ENCODE data around the gene CARNS1. TPM values are rescaled to one million over a fixed set of nuclear protein-coding genes. Genes with fewer than 3 reads are reported as not detected.

CARNS1 gene
- polyA plus RNA-seq, 1 donor (not counting 4 experiments of a cell fraction or from before 2014, with no cell fraction given) = not detected

DNA sequence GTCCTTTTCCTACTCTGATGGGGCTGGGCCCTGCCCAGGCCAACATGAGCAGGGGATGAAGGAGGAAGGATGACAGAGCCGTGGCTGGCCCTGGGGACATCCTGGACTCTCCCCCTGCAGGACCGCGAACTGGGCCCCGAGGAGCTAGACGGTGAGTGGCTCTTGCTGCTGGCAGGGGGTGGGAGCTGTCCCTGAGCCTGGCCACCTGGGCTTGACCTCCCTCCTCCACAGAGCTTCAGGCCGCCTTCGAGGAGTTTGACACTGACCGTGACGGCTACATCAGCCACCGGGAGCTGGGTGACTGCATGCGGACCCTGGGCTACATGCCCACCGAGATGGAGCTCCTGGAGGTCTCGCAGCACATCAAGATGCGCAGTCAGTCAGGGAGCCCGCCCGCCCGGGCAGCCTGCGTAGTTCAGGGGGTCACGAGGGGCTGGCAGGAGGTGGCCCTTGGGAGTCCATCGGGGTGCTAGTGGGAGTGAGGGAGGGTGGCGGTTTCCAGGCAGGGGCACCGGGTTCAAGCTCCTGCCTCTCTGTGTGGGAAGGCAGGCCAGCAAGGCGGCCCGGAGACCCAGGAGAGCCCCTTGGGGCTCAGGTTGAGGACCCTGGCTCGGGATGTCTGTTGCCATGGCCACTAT is 40.7 kb downstream of the CARNS1 start:
- H3K4me3 ChIP-seq (ENCODE audit: control insufficient read depth in 2 of 3, extremely low read depth in 1 of 3, insufficient read depth in 2 of 3, low read depth in 1 of 3, low read length in 3 of 3) = no peak overlapping the region
- no peaks in the 10 kb centered on the region for H3K36me3 ChIP-seq (ENCODE audit: control insufficient read depth in 2 of 2, extremely low read depth in 1 of 2, insufficient read depth in 2 of 2, low read length in 2 of 2)
- no peaks in the 10 kb centered on the region for H4K20me1 ChIP-seq (ENCODE audit: control insufficient read depth, extremely low read depth, insufficient read depth, low read length)
- DNase-seq (ENCODE audit: low read depth, low spot score) (no peak), FAIRE-seq (no peak)
- dilution Hi-C loops (cut with MboI; ENCODE audit: extremely low pct_ligation_motif_present, low sequenced_read_pairs) = no loop called here
- no peaks in the 10 kb centered on the region for H3K9me3 ChIP-seq (ENCODE audit: control insufficient read depth, low read depth, low read length)
- H3K79me2 ChIP-seq (ENCODE audit: control insufficient read depth, insufficient read depth, low read length) = no peaks in the 10 kb centered on the region
- no peak overlapping the region for H3K27ac ChIP-seq (ENCODE audit: control insufficient read depth, insufficient read depth, low read length)
- peaks cover 2% of the 10 kb centered on the region for H3K4me1 ChIP-seq (ENCODE audit: control insufficient read depth, extremely low read depth, insufficient read depth, low read length)
- no peak overlapping the region for H2AFZ ChIP-seq (ENCODE audit: control insufficient read depth, low read length)
- H3K27me3 ChIP-seq (ENCODE audit: control insufficient read depth, extremely low read depth, insufficient read depth, low read length) = no peaks in the 10 kb centered on the region
- no peaks in the 10 kb centered on the region for H3K9me1 ChIP-seq (ENCODE audit: control insufficient read depth, extremely low read depth, insufficient read depth, low read length)
- H3K4me2 ChIP-seq (ENCODE audit: control insufficient read depth, extremely low read depth, insufficient read depth, low read depth, low read length) = no peak overlapping the region
- no peak for TF ChIP-seq CTCF (optimal IDR thresholded peaks at IDR 0.05 in 1 of 3, IDR thresholded peaks at IDR 0.05 in 1 of 3, conservative IDR thresholded peaks at IDR 0.05 in 1 of 3; ENCODE audit: extremely low read depth in 1 of 3, insufficient read depth in 2 of 3, low read length in 3 of 3)
- no peak for TF ChIP-seq EZH2 (IDR thresholded peaks at IDR 0.05; ENCODE audit: low read length)
- no peak overlapping the region for H3K9ac ChIP-seq (ENCODE audit: control insufficient read depth, extremely low read depth, insufficient read depth, low read length)

DNA sequence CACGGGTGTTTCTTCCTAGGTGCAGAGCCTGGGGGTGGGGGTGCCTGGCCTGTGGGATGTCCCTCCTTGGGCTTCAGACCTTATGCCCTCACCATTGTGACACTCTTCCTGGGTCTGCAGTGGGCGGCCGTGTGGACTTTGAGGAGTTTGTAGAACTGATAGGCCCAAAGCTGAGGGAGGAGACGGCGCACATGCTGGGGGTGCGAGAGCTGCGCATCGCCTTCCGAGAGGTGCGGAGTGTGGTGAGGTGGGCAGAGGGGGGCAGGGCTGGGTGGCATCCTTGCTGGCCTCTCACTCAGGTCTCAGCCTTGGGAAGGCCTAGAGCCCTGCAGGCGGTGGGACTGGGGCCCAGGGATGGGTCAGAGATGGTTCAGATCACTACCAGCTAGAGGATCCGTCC is 42.0 kb downstream of the CARNS1 start:
- dilution Hi-C loops (cut with MboI; ENCODE audit: extremely low pct_ligation_motif_present, low sequenced_read_pairs) = no loop called here
- no peak for FAIRE-seq

More for the DNA sequence above, 42.0 kb downstream of the CARNS1 start:
- no peak for DNase-seq (ENCODE audit: low read depth, low spot score)
- no peak overlapping the region for H3K27ac ChIP-seq (ENCODE audit: control insufficient read depth, insufficient read depth, low read length)
- no peaks in the 10 kb centered on the region for H3K36me3 ChIP-seq (ENCODE audit: control insufficient read depth in 2 of 2, extremely low read depth in 1 of 2, insufficient read depth in 2 of 2, low read length in 2 of 2)
- no peaks in the 10 kb centered on the region for H4K20me1 ChIP-seq (ENCODE audit: control insufficient read depth, extremely low read depth, insufficient read depth, low read length)
- no peaks in the 10 kb centered on the region for H3K27me3 ChIP-seq (ENCODE audit: control insufficient read depth, extremely low read depth, insufficient read depth, low read length)
- peaks cover 2% of the 10 kb centered on the region for H3K4me1 ChIP-seq (ENCODE audit: control insufficient read depth, extremely low read depth, insufficient read depth, low read length)
- H3K4me2 ChIP-seq (ENCODE audit: control insufficient read depth, extremely low read depth, insufficient read depth, low read depth, low read length) = no peak overlapping the region
- H3K9me1 ChIP-seq (ENCODE audit: control insufficient read depth, extremely low read depth, insufficient read depth, low read length) = no peaks in the 10 kb centered on the region
- H2AFZ ChIP-seq (ENCODE audit: control insufficient read depth, low read length) = no peak overlapping the region
- no peak overlapping the region for H3K9ac ChIP-seq (ENCODE audit: control insufficient read depth, extremely low read depth, insufficient read depth, low read length)
- H3K9me3 ChIP-seq (ENCODE audit: control insufficient read depth, low read depth, low read length) = no peaks in the 10 kb centered on the region
- TF ChIP-seq EZH2 (IDR thresholded peaks at IDR 0.05; ENCODE audit: low read length) (no peak), CTCF (optimal IDR thresholded peaks at IDR 0.05 in 1 of 3, IDR thresholded peaks at IDR 0.05 in 1 of 3, conservative IDR thresholded peaks at IDR 0.05 in 1 of 3; ENCODE audit: extremely low read depth in 1 of 3, insufficient read depth in 2 of 3, low read length in 3 of 3) (no peak)
- H3K79me2 ChIP-seq (ENCODE audit: control insufficient read depth, insufficient read depth, low read length) = no peaks in the 10 kb centered on the region
- H3K4me3 ChIP-seq (ENCODE audit: control insufficient read depth in 2 of 3, extremely low read depth in 1 of 3, insufficient read depth in 2 of 3, low read depth in 1 of 3, low read length in 3 of 3) = no peak overlapping the region

Measured in keratinocyte (primary cell).